HG02938 (cell line): ENCODE results near the gene WAC.
"Not testable (repeated sequence)": the region's sequence is repeated elsewhere in the genome, so short reads cannot be mapped to it uniquely, and the experiment has no call there.

ENCODE experiments used
- ATAC-seq: cut with Tn5 transposase; IDR thresholded peaks from one replicate; pipeline ENCODE4 v1.9.1; 2021; ENCODE audit warnings: mild to moderate bottlenecking, moderate library complexity; ENCODE audit not compliant: unreplicated experiment

WAC gene

GRCh38 chr10:28560617-28561016 lies 27.7 kb downstream of the WAC start:
- no peak for ATAC-seq

- ATAC-seq = no peak
Observed at GRCh38 chr10:28561531-28561930, 28.6 kb downstream of the WAC start.

GRCh38 chr10:28564905-28565304 lies 32.0 kb downstream of the WAC start:
- no peak for ATAC-seq

- ATAC-seq = no peak
Observed at GRCh38 chr10:28566458-28567015, 33.6 kb downstream of the WAC start.

- ATAC-seq = no peak
Observed at GRCh38 chr10:28569506-28570159, 36.7 kb downstream of the WAC start.

- no peak for ATAC-seq
Observed at GRCh38 chr10:28570598-28570997, 37.7 kb downstream of the WAC start.

GRCh38 chr10:28571265-28571664 lies 38.3 kb downstream of the WAC start:
- ATAC-seq = no peak

- not testable (repeated sequence) for ATAC-seq
Observed at GRCh38 chr10:28574214-28574613, 41.3 kb downstream of the WAC start.

GRCh38 chr10:28575852-28576251 lies 42.9 kb downstream of the WAC start:
- no peak for ATAC-seq

- ATAC-seq = no peak
Observed at GRCh38 chr10:28577506-28577905, 44.6 kb downstream of the WAC start.

- ATAC-seq = no peak
Observed at GRCh38 chr10:28578454-28578853, 45.5 kb downstream of the WAC start.

- ATAC-seq = no peak
Observed at GRCh38 chr10:28580825-28581224, 47.9 kb downstream of the WAC start.

GRCh38 chr10:28581916-28582315 lies 49.0 kb downstream of the WAC start:
- ATAC-seq = no peak

- no peak for ATAC-seq
Observed at GRCh38 chr10:28585076-28585475, 52.2 kb downstream of the WAC start.

GRCh38 chr10:28586176-28586575 lies 53.3 kb downstream of the WAC start:
- no peak for ATAC-seq

GRCh38 chr10:28587270-28587969 lies 54.5 kb downstream of the WAC start:
- no peak for ATAC-seq

- no peak for ATAC-seq
Observed at GRCh38 chr10:28587970-28588290, 55.0 kb downstream of the WAC start.

GRCh38 chr10:28592953-28593352 lies 60.0 kb downstream of the WAC start:
- no peak for ATAC-seq

GRCh38 chr10:28593811-28594210 lies 60.9 kb downstream of the WAC start:
- no peak for ATAC-seq

GRCh38 chr10:28594406-28594805 lies 61.5 kb downstream of the WAC start:
- no peak for ATAC-seq

- ATAC-seq = no peak
Observed at GRCh38 chr10:28595613-28596012, 62.7 kb downstream of the WAC start.

GRCh38 chr10:28600056-28600455 lies 67.1 kb downstream of the WAC start:
- ATAC-seq = no peak

- ATAC-seq = no peak
Observed at GRCh38 chr10:28601012-28601411, 68.1 kb downstream of the WAC start.
